WTC11 (cell line): ENCODE data around the gene TWF2. TPM values are rescaled to one million over a fixed set of nuclear protein-coding genes. Genes with fewer than 3 reads are reported as not detected.

ENCODE experiments used
- ATAC-seq: fragments of 200-7000 bp; cut with Tn5 transposase; 2 replicates; pipeline ENCODE4 v1.10.0; 2021; ENCODE audit warnings: mild to moderate bottlenecking, moderate library complexity
- CTCF ChIA-PET: fragments of 300-600 bp; sonication (Branson Sonifier 250); formaldehyde crosslinking; loops from one replicate; lab custom pipeline; 2021; ENCODE audit warnings: antibody characterized with exemption; lab: Charles Lee
- POLR2A ChIA-PET: fragments of 350-600 bp; sonication (Branson Sonifier 250); formaldehyde crosslinking; loops from one replicate; lab custom pipeline; 2021; ENCODE audit warnings: antibody characterized with exemption; lab: Charles Lee
- DNase-seq: peaks from one replicate; pipeline ENCODE4 v3.0.0; 2021; ENCODE audit warnings: low spot score
- H3K27ac Mint-ChIP-seq: 2 replicates; pipeline ENCODE4 v1.8.0; 2021; ENCODE audit warnings: mixed read lengths
- H3K27me3 Mint-ChIP-seq: 2 replicates; pipeline ENCODE4 v1.8.0; 2021; ENCODE audit warnings: low read depth, mild to moderate bottlenecking, moderate library complexity, mixed read lengths
- H3K36me3 Mint-ChIP-seq: 2 replicates; pipeline ENCODE4 v1.8.0; 2021; ENCODE audit warnings: mixed read lengths
- H3K4me1 Mint-ChIP-seq: 2 replicates; pipeline ENCODE4 v1.8.0; 2022; ENCODE audit warnings: mixed read lengths
- H3K4me3 Mint-ChIP-seq: 2 replicates; pipeline ENCODE4 v1.8.0; 2021; ENCODE audit warnings: mild to moderate bottlenecking, moderate library complexity, mixed read lengths
- H3K9me3 Mint-ChIP-seq: 2 replicates; pipeline ENCODE4 v1.8.0; 2021; ENCODE audit warnings: mixed read lengths
- AR ChIP-seq: fragments of 250-450 bp; sonication (Bioruptor Pico); IDR thresholded peaks from 2 replicates; pipeline ENCODE4 v1.9.0; 2021; ENCODE audit warnings: mild to moderate bottlenecking
- E2F5 ChIP-seq: sonication (generic); formaldehyde crosslinking; IDR thresholded peaks from 2 replicates; pipeline ENCODE4 v1.8.1; 2022; ENCODE audit warnings: mild to moderate bottlenecking, moderate library complexity, missing genetic modification reagents
- ETV6 ChIP-seq: sonication (generic); formaldehyde crosslinking; IDR thresholded peaks from 2 replicates; pipeline ENCODE4 v1.8.1; 2022; ENCODE audit warnings: mild to moderate bottlenecking, missing genetic modification reagents
- IRF1 ChIP-seq: sonication (generic); formaldehyde crosslinking; IDR thresholded peaks from 2 replicates; pipeline ENCODE4 v1.8.0; 2023; ENCODE audit warnings: missing genetic modification reagents
- MAX ChIP-seq: sonication (generic); formaldehyde crosslinking; IDR thresholded peaks from 2 replicates; pipeline ENCODE4 v1.8.0; 2022; ENCODE audit warnings: mild to moderate bottlenecking, missing genetic modification reagents
- NFATC4 ChIP-seq: fragments of 250-450 bp; sonication (Bioruptor Pico); IDR thresholded peaks from 2 replicates; pipeline ENCODE4 v1.9.0; 2021; ENCODE audit warnings: mild to moderate bottlenecking
- NFE2L1 ChIP-seq: sonication (generic); formaldehyde crosslinking; IDR thresholded peaks from 2 replicates; pipeline ENCODE4 v1.8.1; 2023; ENCODE audit warnings: missing genetic modification reagents
- NR3C1 ChIP-seq: sonication (generic); formaldehyde crosslinking; conservative IDR thresholded peaks from 2 replicates; pipeline ENCODE4 v1.8.1; 2023; ENCODE audit warnings: low read depth, mild to moderate bottlenecking, missing genetic modification reagents
- PRDM15 ChIP-seq: sonication (generic); formaldehyde crosslinking; IDR thresholded peaks from 2 replicates; pipeline ENCODE4 v1.8.0; 2022; ENCODE audit warnings: missing genetic modification reagents
- PRRX2 ChIP-seq: fragments of 250-450 bp; sonication (Bioruptor Pico); IDR thresholded peaks from 2 replicates; pipeline ENCODE4 v1.8.0; 2021; ENCODE audit warnings: mild to moderate bottlenecking
- TCF7 ChIP-seq: sonication (generic); formaldehyde crosslinking; IDR thresholded peaks from 2 replicates; pipeline ENCODE4 v1.8.0; 2022; ENCODE audit warnings: mild to moderate bottlenecking, low read depth, missing genetic modification reagents, moderate library complexity
- USF2 ChIP-seq: sonication (generic); formaldehyde crosslinking; IDR thresholded peaks from 2 replicates; pipeline ENCODE4 v1.8.1; 2023; ENCODE audit warnings: mild to moderate bottlenecking, missing genetic modification reagents, moderate library complexity
- ZBTB21 ChIP-seq: sonication (generic); formaldehyde crosslinking; IDR thresholded peaks from 2 replicates; pipeline ENCODE4 v1.8.1; 2023; ENCODE audit warnings: mild to moderate bottlenecking, missing genetic modification reagents, borderline replicate concordance
- ZMAT4 ChIP-seq: fragments of 250-450 bp; sonication (Bioruptor Pico); IDR thresholded peaks from 2 replicates; pipeline ENCODE4 v1.9.0; 2021; ENCODE audit warnings: mild to moderate bottlenecking
- ZNF219 ChIP-seq: sonication (generic); formaldehyde crosslinking; IDR thresholded peaks from 2 replicates; pipeline ENCODE4 v1.8.0; 2023; ENCODE audit warnings: missing genetic modification reagents, mild to moderate bottlenecking, borderline replicate concordance
- ZNF396 ChIP-seq: fragments of 250-450 bp; sonication (Bioruptor Pico); IDR thresholded peaks from 2 replicates; pipeline ENCODE4 v1.8.0; 2021; ENCODE audit warnings: mild to moderate bottlenecking, moderate library complexity, borderline replicate concordance
- ZNF423 ChIP-seq: fragments of 250-450 bp; sonication (Bioruptor Pico); IDR thresholded peaks from 2 replicates; pipeline ENCODE4 v2.1.2; 2022; ENCODE audit warnings: mild to moderate bottlenecking, moderate library complexity
- ZNF512 ChIP-seq: sonication (generic); formaldehyde crosslinking; IDR thresholded peaks from 2 replicates; pipeline ENCODE4 v1.8.1; 2022; ENCODE audit warnings: missing genetic modification reagents, borderline replicate concordance
- total RNA-seq: library from RNA; stranded (reverse); gene quantifications from 3 replicates; pipeline ENCODE4 v1.2.3, GENCODE V29; 2021

The TWF2 gene
- total RNA-seq, 1 experiment from 2014 or later, result 71.1 TPM

GRCh38 chr3:52208556-52208955 is 30.4 kb downstream of the TWF2 start:
- H3K27ac Mint-ChIP-seq, result no peak overlapping the region
- peaks cover 95% of the 10 kb centered on the region for H3K36me3 Mint-ChIP-seq
- DNase-seq, result no peak
- TF ChIP-seq ZNF219 (CRISPR knock-in tag) (no peak), ZBTB21 (CRISPR knock-in tag) (no peak), MAX (no peak), E2F5 (CRISPR knock-in tag) (no peak), ETV6 (CRISPR knock-in tag) (no peak)
- TF ChIP-seq, all 79 proteins: peak for 0
- Mint-ChIP-seq H3K4me3 (no peak overlapping the region), H3K9me3 (no peaks in the 10 kb centered on the region), H3K27me3 (no peaks in the 10 kb centered on the region), H3K4me1 (no peaks in the 10 kb centered on the region)
- POLR2A ChIA-PET, result no interaction called here
- no peak for ATAC-seq
- CTCF ChIA-PET, result interaction anchor here (3.4 kb wide), 1 partner anchor 12 kb away, joined by 21 read pairs; no protein-coding TSS in a partner anchor

GRCh38 chr3:52205727-52206372 is 33.1 kb downstream of the TWF2 start:
- Mint-ChIP-seq H3K4me3 (no peak overlapping the region), H3K4me1 (no peaks in the 10 kb centered on the region), H3K27me3 (no peaks in the 10 kb centered on the region), H3K36me3 (peaks cover 92% of the 10 kb centered on the region), H3K9me3 (no peaks in the 10 kb centered on the region), H3K27ac (no peak overlapping the region)
- ATAC-seq (no peak), DNase-seq (no peak)
- ChIA-PET POLR2A (interaction anchor here (0.6 kb wide), 1 partner anchor 49 kb away, joined by 3 read pairs; no protein-coding TSS in a partner anchor), CTCF (interaction anchor here (1.1 kb wide), 1 partner anchor 15 kb away, joined by 3 read pairs; no protein-coding TSS in a partner anchor)
- TF ChIP-seq USF2 (CRISPR knock-in tag), result no peak
- no peak for TF ChIP-seq ZNF219 (CRISPR knock-in tag)
- no peak for TF ChIP-seq NFATC4 (CRISPR knock-in tag)
- TF ChIP-seq PRRX2 (CRISPR knock-in tag), result no peak
- TF ChIP-seq ZMAT4 (CRISPR knock-in tag), result no peak
- no peak for TF ChIP-seq ZNF512 (CRISPR knock-in tag)
- TF ChIP-seq IRF1, result no peak
- TF ChIP-seq TCF7 (CRISPR knock-in tag), result no peak
- TF ChIP-seq PRDM15 (CRISPR knock-in tag), result no peak
- TF ChIP-seq ZNF423, result no peak
- TF ChIP-seq ZNF396 (CRISPR knock-in tag), result no peak
- no peak for TF ChIP-seq NR3C1 (CRISPR knock-in tag)
- TF ChIP-seq AR, result no peak
- TF ChIP-seq NFE2L1 (CRISPR knock-in tag), result no peak
- TF ChIP-seq, all 79 proteins: peak for 0
